Stimulated activated CD4-positive, alpha-beta T cell treated with anti-CD3 and anti-CD28 coated beads, Interleukin-12 subunit alpha, Interleukin-12 subunit beta, amount 100 ng/mL, for 48 hours (primary cell): Measurements from ENCODE around the gene CEP135.
A peak's percentile ranks its signal among the peaks of the same experiment; 100 is the strongest.
"Not testable (repeated sequence)": the region's sequence is repeated elsewhere in the genome, so short reads cannot be mapped to it uniquely, and the experiment has no call there.

Source experiments
- DNase-seq, 3 donors: peaks; one replicate each; pipeline ENCODE4 v3.0.0-alpha.2; 2020; ENCODE audit warnings: low read depth in 2 of 3, low spot score in 1 of 3

The CEP135 gene

GRCh38 chr4:55939421-55939820 is 9.3 kb upstream of the CEP135 start:
- DNase-seq = no peak

- DNase-seq = no peak
Measured at GRCh38 chr4:55941881-55942396, 6.8 kb upstream of the CEP135 start.

GRCh38 chr4:55947254-55947882 is 1.4 kb upstream of the CEP135 start:
- DNase-seq = peak in 1 of 3 donors; percentile 10

- DNase-seq = peak in 2 of 3 donors; percentile 27 to 37
Measured at GRCh38 chr4:55947912-55948725, 626 bp upstream of the CEP135 start.

GRCh38 chr4:55949482-55949802 is 697 bp downstream of the CEP135 start:
- no peak for DNase-seq

GRCh38 chr4:55951191-55951922 is 2.6 kb downstream of the CEP135 start:
- DNase-seq = no peak

- DNase-seq = no peak
Measured at GRCh38 chr4:55955710-55956109, 7.0 kb downstream of the CEP135 start.

GRCh38 chr4:55959655-55960054 is 10.9 kb downstream of the CEP135 start:
- no peak for DNase-seq

- DNase-seq = no peak
Measured at GRCh38 chr4:55964046-55964445, 15.3 kb downstream of the CEP135 start.

GRCh38 chr4:55965585-55965984 is 16.8 kb downstream of the CEP135 start:
- DNase-seq = no peak

- not testable (repeated sequence) for DNase-seq
Measured at GRCh38 chr4:55966324-55966723, 17.6 kb downstream of the CEP135 start.

GRCh38 chr4:55967376-55967775 is 18.6 kb downstream of the CEP135 start:
- DNase-seq = no peak

- DNase-seq = no peak
Measured at GRCh38 chr4:55973650-55974049, 24.9 kb downstream of the CEP135 start.

- no peak for DNase-seq
Measured at GRCh38 chr4:55977811-55978210, 29.1 kb downstream of the CEP135 start.

- DNase-seq = no peak
Measured at GRCh38 chr4:55979562-55979961, 30.8 kb downstream of the CEP135 start.

GRCh38 chr4:55980725-55981124 is 32.0 kb downstream of the CEP135 start:
- no peak for DNase-seq

GRCh38 chr4:55982976-55983375 is 34.2 kb downstream of the CEP135 start:
- no peak for DNase-seq

- no peak for DNase-seq
Measured at GRCh38 chr4:55989766-55990165, 41.0 kb downstream of the CEP135 start.

- peak in 1 of 3 donors; percentile 5 for DNase-seq
Measured at GRCh38 chr4:55993994-55994663, 45.4 kb downstream of the CEP135 start.

- DNase-seq = no peak
Measured at GRCh38 chr4:55996646-55997045, 47.9 kb downstream of the CEP135 start.

GRCh38 chr4:56003606-56004005 is 54.9 kb downstream of the CEP135 start:
- DNase-seq = no peak
